Astrocyte of the spinal cord (primary cell): Measurements from ENCODE around the gene NACC1.

Experiments used
- DNase-seq: peaks from one replicate; pipeline ENCODE4 v3.0.0; 2011; ENCODE audit warnings: low read depth, low spot score
- H3K4me3 ChIP-seq: 2 replicates; pipeline ENCODE4 v1.5.1; 2011; ENCODE audit warnings: low read depth, mild to moderate bottlenecking, low read length, moderate library complexity
- in situ Hi-C: cut with HindIII; loops from 2 replicates; pipeline ENCODE4 v1.10.0; 2017; ENCODE audit warnings: low sequenced_read_pairs
- TF ChIP-seq, protein P1 (sequence below): IDR thresholded peaks from 2 replicates; pipeline ENCODE4 v1.5.1; 2012; ENCODE audit warnings: low read depth, mild to moderate bottlenecking, low read length, inconsistent platforms

The NACC1 gene

DNA sequence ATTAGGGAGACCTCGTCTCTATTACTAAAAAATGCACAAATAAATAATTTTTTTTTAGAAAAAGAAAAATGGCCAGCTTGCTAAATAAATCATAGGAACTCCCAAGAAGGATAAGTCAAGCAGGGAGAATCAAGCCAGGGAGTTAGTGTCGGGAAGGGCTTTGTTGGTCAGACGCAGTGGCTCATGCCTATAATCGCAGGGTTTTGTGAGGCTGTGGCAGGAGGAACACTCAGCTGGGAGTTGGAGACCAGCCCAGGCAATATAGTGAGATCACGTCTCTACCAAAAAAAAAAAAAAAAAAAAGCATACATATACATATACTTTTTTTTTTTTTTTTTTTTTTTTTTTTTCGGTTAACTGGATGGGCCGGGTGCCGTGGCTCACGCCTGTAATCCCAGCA, 9.0 kb downstream of the NACC1 start:
- H3K4me3 ChIP-seq, result no peak overlapping the region
- TF ChIP-seq, protein P1, sequence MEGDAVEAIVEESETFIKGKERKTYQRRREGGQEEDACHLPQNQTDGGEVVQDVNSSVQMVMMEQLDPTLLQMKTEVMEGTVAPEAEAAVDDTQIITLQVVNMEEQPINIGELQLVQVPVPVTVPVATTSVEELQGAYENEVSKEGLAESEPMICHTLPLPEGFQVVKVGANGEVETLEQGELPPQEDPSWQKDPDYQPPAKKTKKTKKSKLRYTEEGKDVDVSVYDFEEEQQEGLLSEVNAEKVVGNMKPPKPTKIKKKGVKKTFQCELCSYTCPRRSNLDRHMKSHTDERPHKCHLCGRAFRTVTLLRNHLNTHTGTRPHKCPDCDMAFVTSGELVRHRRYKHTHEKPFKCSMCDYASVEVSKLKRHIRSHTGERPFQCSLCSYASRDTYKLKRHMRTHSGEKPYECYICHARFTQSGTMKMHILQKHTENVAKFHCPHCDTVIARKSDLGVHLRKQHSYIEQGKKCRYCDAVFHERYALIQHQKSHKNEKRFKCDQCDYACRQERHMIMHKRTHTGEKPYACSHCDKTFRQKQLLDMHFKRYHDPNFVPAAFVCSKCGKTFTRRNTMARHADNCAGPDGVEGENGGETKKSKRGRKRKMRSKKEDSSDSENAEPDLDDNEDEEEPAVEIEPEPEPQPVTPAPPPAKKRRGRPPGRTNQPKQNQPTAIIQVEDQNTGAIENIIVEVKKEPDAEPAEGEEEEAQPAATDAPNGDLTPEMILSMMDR, result no peak
- DNase-seq, result no peak
- in situ Hi-C loops, result no loop called here

DNA sequence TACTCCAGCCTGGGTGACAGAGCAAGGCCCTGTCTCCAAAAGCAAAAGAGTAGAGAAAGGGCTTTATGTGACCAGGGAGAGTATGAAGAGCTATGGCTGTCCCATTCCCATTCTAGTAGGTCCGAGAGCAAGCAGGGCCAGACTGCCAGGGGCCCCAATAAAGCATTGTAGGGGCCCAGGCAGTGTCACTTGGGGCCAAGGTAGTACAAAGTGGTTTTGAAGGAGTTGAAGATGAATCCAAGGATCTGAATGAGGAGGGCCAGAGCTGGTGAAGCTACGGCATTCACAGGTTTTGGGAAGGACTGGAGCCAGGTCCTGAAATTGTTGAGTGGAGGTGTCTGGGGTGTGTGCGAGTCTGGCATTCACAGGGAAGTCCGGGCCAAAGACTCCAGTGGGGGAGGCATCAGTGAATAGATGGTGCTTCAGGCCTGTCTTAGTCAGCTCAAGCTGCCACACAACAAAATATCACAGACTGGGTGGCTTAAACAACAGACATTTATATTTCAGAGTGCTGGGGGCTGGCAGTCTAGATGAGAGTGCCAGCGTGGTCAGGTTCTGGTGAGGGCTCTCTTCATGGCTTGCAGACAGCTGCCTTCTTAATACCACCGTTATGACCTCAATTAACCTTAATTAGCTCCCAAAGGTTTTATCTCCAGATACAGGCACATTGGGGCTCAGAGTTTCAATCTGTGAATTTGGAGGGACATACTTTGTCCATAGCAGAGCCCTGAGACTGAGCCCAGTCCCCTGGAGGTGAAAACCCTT, 9.9 kb downstream of the NACC1 start:
- H3K4me3 ChIP-seq, result no peak overlapping the region
- TF ChIP-seq, protein P1, result no peak
- DNase-seq, result no peak
- in situ Hi-C loops, result no loop called here

DNA sequence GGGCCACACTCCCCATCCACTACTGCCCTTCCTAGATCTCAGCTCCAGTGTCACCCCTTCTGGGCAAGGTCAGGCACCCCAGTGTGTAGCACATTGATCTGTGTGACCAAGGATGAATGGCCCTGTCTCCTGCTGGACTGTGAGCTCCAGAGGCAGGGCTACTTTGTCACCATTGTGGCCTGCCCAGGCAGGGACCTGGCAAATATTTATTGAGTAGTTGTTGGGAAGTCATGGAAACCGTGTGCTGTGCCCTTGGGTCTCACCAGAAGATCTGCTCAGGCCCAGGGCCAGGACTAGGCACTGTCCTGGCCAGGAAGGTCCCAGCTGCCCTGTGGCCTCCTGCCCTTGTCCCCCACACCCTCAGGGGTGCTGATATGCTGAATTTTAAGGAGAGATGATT, 10.5 kb downstream of the NACC1 start:
- DNase-seq, result no peak
- TF ChIP-seq, protein P1, result no peak
- in situ Hi-C loops, result no loop called here
- no peak overlapping the region for H3K4me3 ChIP-seq

DNA sequence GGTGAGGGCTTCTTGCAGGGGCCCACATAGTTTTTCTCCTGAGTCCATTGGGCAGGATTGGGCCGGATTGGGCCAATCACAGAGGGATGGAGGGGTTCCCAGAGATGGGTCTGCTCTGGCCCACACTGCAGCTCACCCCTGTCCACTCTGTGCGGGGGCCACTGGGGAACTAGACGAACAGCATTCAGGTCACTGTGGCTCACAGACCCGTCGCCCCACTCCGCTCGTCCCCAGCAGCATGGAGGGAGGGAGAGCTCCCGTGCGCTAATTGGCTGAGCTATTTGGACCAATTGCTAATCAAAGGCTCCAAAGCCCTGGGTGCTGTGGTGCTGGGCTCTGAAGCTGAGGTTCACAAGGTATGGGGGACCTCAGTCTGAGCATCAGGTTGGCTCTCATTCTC, 11.3 kb downstream of the NACC1 start:
- H3K4me3 ChIP-seq, result no peak overlapping the region
- TF ChIP-seq, protein P1, result no peak
- in situ Hi-C loops, result no loop called here
- no peak for DNase-seq

DNA sequence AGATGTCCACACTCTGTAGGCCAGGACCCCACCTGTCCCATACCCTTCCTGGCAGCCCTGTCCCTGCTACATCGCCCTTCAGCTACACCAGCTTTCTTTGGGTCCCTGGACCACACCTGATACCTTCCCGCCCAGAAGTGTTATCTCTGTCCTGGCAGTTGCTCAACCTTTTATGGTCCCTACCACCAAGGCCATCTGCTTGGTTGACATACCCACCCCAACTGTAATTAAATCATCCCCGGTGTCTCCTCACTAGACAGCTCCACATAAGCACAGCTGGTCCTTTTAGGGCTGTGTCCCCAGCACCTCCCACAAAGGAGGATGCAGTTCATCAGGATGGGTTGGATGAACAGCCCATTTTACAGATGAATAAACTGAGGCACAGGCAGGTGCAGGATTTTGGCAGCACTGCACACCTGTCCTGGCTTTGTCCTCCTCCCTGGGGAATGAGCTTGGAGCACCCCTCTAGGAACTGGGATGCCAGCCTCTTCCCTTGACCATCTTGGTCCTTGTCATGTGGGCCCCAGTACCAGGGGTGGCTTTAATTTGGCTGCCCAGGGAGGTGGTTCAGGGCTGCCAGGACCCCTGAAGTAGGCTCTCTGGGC, 12.9 kb downstream of the NACC1 start:
- no peak overlapping the region for H3K4me3 ChIP-seq
- no peak for DNase-seq
- in situ Hi-C loops, result no loop called here
- TF ChIP-seq, protein P1, result no peak

DNA sequence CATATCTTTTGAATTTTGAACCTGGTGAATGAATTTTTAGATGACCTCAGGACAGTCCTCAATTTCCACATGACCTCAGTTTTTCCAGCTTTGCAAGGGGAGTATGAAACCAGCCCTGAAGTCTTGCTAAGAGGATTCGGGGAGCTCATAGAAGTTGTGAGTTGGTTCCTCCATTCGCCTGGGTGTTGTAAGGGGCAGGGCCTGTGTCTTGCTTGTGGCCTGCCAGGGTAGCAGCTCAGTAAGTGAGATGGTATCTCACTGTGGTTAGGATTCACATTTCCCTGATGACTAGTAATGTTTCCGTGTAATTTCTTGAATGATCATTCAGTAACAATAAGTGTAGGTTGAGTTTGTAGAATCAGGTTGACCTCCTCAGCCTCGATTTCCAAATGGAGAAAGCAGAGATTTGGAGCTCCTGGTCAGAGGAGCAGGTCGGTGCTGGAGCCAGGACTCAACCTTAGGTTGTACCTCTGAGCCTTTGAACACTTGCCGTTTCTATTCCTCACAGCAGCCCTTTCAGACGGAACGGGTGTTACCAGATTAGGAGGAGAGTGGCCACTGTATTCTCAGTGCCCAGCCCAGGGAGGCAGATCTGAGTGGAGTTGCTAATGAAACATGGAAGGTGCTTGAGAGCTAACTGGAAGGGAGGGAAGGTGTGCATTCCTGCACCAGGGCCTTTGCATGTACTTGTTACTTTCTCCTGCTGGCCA, 14.6 kb downstream of the NACC1 start:
- in situ Hi-C loops, result no loop called here

More for the DNA sequence above, 14.6 kb downstream of the NACC1 start:
- no peak overlapping the region for H3K4me3 ChIP-seq
- TF ChIP-seq, protein P1, result no peak
- peak; percentile 67 for DNase-seq
